Fibroblast of the conjunctiva (primary cell): ENCODE results near the gene SLC38A11.

Source experiments
- DNase-seq: peaks from one replicate; pipeline ENCODE4 v3.0.0-alpha.2; 2010; ENCODE audit warnings: low read depth

Gene SLC38A11

DNA sequence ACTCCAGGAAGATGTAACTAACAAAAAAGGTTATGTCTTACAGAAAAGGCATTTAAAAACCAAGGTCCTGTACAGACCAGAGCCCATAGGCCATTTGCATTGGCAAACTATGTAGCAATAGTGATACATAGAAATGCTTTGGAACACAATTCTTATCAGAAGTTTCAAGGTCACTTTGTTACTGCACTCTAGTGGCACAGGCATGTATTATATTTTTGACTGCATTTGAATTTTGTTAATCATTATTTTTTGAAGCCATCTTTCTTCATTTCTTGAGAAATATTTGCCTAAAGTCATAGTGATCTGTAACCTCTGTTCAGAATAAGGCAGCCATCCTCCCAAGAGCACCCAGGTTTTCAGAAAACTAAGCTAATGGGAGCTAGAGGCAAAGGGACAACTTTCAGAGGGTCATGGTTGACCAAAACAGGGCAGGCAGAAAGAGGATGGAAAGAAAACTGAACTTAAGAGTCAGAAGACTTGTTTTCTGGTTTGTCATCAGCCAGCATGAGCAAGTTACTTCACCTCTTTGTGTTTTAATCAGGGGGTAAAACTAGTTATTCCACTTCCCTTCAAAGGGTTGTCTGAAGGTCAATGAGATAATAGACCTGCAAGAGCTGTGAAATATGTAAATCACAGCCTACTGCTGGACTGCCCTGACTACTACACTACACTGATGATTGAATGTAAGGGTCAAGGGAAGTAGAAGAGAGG lies 41.5 kb downstream of the SLC38A11 start:
- DNase-seq, result no peak

DNA sequence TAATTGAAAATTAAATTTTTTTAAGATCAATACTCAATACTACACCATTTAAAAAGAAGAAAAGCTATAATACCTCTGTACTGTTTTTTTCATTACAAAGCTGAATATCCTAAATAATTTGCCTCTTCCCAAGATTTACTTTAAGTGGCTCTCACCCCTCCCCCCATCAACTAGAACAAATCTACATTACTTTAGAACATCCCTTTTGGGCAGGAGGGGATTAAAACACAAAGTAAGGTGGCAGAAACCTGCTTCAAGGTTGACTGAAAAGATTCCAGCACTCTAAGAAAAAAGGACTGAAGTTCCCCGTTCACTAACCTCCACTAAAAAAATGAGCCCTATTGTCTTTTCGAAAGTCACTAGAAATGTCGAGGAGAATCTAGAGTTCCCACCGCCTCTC lies 42.3 kb downstream of the SLC38A11 start:
- no peak for DNase-seq

DNA sequence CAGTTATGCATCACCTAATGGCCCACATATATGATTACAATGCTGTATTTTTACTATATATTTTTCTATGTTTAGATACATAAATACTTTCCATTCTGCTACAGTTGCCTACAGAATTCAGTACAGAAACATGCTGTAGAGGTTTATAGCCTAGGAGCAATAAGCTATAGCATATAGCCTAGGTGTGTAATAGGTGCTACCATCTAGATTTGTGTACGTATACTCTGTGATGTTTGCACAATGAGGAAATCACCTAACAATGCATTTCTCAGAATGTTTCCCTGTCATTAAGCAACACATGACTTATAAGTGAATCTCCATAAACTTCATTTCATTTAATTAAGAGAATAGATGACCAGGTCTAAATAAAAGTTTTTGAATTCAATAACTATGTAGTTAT lies 43.5 kb downstream of the SLC38A11 start:
- no peak for DNase-seq

DNA sequence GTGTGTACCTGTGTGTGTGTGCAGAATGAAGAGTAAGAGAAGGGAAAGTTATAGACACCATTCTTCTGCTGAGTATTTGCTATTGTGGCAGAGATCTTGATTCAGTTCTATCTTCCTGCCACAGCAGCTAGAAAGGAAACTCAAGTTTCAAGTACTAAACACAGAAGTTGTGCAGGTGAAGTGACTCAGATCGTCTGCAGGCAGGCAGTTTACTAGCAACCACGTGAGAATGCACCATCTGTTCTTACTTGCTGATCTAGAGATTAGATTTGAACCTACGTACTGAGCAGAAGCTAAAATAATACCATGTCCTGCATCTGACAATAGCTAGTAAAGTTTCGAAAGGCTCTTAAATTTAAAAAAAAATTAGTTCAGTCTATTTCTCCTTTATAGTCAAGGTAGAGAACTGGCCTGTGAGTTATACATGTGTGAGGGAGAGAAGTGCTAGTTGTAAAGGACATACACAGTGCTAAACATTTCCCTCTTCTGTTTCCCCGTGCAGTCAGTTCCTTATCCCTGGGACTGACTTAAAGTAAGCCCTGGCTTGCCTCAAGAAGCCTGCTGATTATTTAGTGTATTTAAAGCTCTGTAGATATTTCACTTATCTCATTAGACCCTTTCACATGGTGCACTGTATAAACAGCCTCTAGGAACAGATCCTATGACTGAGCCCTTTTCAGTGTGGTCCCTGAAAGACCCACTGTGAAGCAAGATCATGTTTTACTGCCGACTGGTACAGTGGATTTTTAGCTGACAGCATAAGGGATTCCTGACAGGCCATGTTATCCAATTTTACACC lies 45.0 kb downstream of the SLC38A11 start:
- no peak for DNase-seq

DNA sequence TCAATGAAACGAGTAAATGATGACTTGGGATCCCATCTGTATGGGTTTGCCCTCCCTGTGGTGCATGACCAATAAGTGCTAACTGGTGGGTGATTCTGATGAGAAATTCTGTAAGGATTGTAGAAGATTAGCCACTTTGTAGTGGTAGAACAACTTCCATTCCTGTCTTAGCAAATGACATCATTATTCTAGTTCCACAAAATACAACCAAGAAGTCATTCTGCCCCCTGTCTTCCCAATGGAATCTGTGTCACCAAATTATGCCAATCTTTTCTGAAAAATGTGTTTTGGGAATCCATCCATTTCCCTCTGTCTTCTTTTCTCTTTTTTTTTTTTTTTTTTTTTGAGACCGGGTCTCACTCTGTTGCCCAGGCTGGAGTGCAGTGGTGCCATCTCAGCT lies 48.4 kb downstream of the SLC38A11 start:
- no peak for DNase-seq

DNA sequence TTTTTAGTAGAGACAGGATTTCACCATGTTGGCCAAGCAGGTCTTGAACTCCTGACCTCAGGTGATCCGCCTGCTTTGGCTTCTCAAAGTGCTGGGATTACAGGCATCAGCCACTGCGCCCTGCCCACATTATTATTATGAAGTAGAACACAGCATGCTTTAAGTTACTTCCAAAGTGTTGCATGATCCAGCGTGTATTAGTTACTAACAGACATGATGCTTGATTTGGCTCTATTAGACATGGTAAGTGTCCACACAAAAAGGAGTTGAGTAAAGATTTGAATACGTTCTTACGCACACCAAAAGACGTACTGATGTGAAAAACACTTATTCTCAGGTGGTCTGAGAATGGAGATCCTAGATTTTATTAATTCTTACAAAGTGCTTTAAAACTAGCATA lies 50.0 kb downstream of the SLC38A11 start:
- DNase-seq, result no peak

DNA sequence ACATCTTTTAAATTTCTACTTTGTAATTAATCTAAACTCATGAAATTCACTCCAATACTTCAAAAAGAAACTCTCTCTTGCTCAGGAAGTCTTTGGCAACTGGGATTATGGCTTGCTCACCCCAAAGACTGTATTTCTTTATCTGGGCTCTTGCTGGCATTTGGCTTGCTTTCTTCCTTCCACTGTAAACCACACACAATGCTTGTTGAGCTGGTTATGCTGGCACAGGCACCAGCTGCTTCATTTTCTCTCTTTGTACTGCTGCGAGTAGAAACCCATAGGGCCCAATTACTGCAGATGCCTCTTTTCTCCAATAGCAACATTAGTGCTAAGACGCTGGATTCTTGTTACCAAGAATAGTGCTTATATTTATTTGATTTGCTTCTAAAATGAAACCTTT lies 51.4 kb downstream of the SLC38A11 start:
- no peak for DNase-seq

DNA sequence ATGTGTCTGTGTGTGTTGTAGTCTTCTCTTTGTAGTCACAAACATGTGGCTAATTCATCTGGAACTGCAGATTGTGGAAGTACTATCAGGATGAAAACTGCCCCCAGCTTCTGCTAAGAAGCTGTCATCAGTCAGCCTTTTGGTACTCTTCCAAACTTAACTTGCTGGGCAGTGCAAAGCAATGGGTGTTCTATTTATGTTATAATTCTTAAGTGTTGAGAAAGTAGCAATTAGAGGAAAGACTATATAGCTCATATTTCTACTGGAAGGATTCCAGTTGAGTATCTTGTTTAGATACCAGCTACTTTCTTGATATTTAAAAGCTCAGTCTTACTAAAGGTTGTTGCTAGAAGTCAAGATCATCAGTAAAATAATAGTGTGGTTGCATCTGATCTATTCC lies 52.1 kb downstream of the SLC38A11 start:
- DNase-seq, result peak; percentile 55

DNA sequence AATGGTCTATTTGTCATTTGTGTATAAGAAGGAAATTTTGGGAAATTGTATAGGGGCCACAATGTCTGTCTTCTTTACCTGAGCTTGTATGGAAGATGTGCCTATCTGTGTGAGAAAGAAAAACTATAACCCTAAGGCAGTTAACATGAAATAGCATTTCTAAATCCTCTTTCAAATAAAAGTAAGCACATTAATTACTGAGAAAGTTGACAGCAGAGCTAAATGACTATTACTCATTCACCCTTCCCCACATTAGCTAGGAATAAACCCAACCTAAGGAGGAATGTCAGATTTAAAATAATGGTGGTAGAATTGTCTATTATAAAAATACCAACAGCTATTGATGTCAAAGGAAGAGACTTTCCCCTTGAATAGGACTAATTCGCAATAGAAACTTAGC lies 56.2 kb downstream of the SLC38A11 start:
- no peak for DNase-seq

DNA sequence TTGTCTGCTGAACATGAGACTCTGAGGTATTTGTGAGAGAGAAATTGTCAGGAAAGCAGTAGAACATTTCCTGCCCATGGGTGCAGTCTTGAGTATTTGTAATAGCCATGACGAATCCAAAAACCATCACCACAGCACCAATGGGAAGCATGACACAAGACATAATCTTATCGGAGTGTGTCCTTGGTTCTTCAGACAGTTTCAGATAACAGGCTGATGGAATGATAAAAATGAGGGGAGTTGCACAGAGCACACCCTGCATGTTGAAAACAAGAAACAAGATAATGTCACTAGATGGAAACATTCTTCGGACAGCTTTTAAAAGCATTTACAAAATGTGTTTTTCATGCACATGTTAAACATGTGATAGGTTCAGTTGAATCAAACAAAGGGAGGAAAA lies 56.9 kb downstream of the SLC38A11 start:
- DNase-seq, result no peak

DNA sequence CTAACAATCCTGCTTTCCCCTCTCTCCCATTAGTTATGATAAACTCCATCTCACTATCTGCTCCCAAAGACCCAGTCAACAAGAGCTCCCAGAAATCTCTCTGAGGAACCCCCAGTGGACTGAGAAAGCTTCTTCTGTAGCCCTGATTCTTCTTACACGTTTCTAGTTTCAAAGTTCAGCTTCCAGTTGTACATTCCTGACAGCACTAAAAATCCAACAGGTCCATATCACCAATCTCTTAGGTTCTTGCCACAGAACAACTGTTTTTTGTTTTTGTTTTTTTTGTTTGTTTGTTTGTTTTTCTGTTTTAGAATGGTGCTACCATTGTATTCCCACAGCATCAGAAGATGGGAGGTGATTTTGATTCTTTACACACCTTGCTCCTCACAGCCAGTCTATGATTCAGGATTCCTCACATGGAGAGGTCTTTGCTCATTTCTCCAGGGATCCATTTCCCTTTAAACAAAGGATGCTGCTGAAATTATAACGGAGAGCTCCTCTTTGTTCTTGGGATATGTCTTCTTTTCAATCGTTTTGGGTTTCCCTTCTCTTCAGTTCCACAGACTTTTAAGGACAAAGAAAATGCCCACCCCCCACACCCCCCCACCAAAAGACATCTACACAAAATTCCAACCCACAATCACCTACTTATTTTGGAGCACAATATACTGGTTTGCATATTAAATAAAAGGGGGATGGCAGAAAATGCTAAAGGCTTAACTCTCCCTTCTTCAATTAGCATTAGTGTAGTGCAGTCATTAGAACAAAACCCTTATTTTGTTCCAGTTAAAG lies 57.7 kb downstream of the SLC38A11 start:
- DNase-seq, result no peak

DNA sequence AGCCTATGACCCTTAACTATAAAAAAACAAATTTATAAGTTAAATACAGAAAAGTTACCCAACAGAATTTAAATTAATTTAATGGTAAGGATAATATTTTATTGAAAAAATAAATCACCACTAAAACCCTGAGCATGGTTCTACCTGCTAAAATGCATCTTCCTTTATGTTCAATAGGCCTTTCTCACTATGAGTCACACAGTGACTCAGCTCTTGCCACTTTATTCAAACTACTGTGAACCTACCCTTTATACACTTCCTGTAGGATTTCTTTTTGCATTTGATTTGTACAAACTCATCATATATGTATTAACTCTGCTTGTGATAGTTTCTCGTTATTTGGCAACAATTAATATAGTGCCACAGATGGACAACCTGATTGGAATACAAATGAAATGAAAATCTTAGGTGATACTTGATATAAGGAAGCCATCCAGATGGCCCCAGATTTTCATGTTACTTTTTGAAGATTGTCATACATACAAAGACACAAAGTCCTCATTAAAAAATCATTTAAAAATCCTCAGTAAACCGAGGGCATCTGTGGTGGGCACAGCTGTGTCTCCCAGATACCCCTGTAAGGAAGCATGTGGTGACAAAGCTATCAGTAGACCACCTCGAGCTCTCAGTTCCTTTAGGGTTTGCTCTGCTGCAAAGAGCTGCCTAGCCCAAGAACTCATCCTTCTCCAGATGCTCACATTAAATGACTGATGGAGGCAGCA lies 58.5 kb downstream of the SLC38A11 start:
- no peak for DNase-seq

DNA sequence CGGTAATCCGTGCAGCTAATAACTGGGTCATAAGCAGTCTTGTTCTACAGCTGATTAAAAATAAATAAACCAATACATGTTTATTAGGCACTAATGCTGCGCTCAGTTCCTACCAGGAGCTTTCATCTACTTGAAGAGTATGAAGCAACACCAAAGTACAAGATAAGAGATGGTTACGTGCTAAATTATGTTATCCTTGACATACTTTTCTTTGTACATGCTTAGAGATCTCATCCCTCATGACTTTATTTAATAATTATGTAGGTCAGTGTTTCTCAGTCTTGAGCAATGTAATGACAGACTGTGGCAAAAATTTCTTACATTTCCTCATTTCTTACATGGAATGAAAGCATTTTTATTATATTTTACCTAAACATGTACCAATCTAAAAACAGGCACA lies 59.1 kb downstream of the SLC38A11 start:
- no peak for DNase-seq

DNA sequence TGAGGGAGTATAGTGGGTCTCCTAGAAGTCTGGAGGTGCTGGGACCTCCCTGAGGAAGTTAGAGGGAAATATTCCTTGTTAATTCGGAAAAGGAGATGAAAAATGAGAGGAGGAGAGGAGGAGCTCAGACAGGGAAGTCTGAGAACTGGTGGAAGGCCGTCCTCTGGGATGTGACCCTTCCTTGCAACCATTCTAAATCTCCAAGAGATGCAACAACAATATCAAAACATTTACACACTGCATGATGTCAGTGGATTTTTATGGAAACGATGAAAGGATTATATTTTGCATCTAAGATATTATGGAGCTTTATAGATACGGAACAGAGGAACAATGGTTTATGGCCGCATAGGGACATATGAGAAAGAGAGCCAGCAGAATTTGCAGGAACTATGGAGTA lies 63.9 kb downstream of the SLC38A11 start:
- no peak for DNase-seq

DNA sequence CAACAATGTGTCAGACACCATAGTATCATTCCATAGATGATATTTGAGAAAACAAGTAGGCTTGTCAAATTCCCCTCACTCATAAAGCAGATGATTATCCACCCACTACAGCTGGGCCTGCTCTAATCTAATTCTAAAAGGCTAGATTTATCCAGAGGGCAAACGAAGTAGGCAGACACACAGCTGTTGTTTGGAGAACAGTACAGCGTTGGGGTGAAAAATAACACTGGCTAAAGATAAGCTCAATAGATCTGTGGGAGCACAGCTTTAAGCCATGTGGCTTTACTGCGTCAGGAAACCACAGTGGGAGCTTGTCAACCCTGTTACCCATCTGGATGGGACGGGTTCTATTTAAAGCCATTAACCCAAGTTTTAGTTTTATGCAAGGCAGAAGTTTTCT lies 64.8 kb downstream of the SLC38A11 start:
- DNase-seq, result no peak

DNA sequence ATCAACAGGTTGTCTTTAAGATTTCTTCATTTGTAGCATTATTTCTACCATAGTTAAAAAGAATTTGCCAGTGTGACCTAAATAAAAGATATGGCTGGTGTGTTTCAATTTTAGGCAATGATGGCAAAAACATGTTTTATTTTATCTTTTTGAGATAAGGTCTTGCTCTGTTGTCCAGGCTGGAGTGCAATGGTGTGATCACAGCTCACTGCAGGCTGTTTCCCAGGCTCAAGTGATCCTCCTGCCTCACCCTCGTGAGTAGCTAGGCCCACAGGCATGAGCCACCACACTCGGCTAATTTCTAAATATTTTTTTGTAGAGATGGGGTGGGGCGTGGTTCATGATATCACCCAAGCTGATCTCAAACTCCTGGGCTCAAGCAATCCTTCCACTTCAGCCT lies 66.7 kb downstream of the SLC38A11 start:
- DNase-seq, result no peak

DNA sequence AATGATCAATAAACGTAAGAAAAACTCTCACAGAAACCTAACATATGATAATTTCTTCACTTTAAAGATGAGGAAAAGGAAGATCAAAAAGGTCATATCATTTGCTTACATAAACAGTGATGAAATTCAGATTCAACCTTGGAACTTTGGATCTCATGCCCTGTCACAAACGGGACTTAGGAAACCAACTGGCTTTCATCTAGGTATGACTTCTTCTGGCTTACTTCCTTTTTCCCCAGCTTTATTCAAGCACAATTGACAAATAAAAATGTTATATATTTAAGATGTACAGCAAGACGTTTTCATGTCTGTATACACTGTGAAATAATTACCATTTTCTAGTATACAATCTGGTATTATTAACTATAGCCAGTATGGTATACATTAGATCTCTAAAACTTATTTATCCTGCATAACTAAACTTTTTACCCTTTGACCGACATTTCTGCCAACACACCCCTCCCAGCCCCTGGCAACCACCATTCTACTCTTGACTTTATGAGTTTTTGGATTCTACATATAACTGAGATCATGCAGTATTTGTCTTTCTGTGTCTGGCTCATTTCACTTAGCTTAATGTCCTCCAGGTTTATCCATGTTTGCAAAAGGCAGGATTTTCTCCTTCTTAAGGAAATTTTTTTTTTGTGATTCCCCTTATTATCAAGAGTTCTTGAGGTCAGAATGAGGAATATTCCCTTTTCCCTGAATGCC lies 67.7 kb downstream of the SLC38A11 start:
- no peak for DNase-seq

DNA sequence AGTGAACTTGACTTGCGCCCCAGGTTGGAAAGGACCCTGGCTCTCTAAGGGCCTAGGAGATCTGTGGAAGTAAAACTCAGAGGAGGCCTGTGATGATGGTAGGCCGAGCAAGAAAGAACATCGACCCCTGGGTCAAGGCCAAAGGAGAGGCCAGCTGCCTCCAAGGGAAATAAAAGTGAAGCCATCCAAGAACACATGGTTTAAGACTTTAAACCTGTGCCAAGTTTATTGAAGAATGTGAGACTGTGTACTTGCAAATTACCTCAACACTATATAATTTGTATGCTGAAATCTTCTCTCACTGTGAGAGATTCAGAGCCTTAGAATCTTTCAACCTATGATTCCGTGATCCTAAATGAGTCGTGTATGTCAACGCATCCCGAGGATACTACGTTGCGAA lies 73.0 kb downstream of the SLC38A11 start:
- DNase-seq, result peak; percentile 32

DNA sequence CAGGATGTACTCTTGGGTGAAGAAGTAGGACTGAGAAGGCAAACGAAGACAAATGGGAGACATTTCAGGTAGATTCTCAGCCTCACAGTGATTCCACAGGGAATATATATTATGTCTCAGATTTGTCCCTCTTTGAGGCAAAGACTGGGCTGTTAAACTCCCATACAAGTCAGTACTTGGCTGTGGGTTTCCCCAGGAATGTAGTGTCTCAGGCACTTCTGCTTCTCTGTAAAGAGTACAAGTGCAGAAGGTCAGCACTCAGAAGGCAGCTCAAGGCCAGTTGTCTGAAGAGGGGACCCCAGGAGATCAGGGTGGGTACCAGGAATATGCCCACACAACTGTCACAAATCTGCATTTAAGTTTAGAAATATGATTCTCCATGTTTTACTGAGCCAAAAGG lies 73.8 kb downstream of the SLC38A11 start:
- DNase-seq, result no peak

DNA sequence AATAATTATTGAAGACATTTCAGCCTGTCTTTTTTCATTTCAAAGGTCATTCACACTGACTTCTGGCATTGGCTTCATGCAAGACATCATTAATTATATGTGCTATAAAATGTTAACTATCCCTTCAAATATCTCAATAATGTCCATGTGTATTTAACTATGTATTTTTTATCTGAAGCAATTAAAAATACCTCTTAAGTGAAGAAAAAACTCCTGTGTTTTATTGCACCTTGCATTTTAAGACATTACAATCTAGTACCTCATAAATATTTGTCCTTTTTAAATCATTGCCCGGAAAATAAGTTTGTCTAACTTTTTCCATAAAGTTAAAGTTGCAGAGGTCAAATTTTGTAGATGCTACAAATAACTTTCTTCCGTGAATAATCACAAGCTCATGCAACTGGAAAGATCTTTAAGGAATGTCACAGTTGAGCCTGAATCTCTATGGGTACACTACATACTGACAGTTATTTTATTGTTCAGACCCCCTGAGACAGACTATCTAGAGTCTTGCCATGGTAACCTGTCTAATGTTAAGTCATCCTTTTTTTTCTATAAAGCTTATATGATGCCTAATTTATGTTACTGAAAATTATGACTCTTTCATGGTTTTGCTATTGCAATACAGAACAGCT lies 75.3 kb downstream of the SLC38A11 start:
- no peak for DNase-seq

DNA sequence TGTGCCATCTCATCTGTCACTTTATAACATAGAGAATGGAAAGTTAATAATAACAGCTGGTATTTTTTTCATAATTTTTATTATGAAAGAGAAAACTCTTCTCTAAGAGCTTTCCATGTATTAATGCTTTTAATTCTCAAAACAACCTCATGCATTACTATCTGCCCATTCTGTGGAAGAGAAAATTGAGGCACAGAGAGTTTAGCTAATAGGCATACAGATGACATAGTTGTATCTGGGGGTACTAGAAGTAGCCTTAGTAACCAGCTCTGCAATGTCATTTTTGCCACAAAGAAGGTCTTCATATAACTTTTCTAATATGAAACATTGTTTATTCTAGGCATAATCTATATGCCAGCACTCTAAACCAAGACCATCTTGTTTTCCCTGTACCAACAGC lies 77.4 kb downstream of the SLC38A11 start:
- DNase-seq, result no peak
